CD4-positive, CD25-positive, alpha-beta regulatory T cell (primary cell): ENCODE data around the gene ADAMTS9. TPM values are rescaled to one million over a fixed set of nuclear protein-coding genes. Genes with fewer than 3 reads are reported as not detected.

Experiments
- ATAC-seq, 2 donors: fragments of 150-1000 bp; cut with Tn5 transposase; one replicate each; pipeline ENCODE4 v1.10.0; 2021; ENCODE audit warnings: low read depth in 2 of 2, moderate number of reproducible peaks in 2 of 2, moderate library complexity in 1 of 2
- DNase-seq, 3 donors: peaks; one replicate each; pipeline versions ENCODE4 v3.0.0 to v3.0.0-alpha.2; 2012 to 2022; ENCODE audit warnings: mixed read lengths in 1 of 3
- H3K27ac ChIP-seq: one replicate; pipeline ENCODE4 v1.7.0; 2013; ENCODE audit warnings: mild to moderate bottlenecking, low read length; ENCODE audit not compliant: insufficient read depth, poor library complexity, severe bottlenecking
- H3K27me3 ChIP-seq: one replicate; pipeline ENCODE4 v1.7.0; 2013; ENCODE audit warnings: low read length; ENCODE audit not compliant: control insufficient read depth, insufficient read depth
- H3K36me3 ChIP-seq: one replicate; pipeline ENCODE4 v1.7.0; 2013; ENCODE audit warnings: mild to moderate bottlenecking, low read length, moderate library complexity; ENCODE audit not compliant: control insufficient read depth, insufficient read depth
- H3K4me1 ChIP-seq: 2 replicates; pipeline ENCODE4 v1.7.0; 2013; ENCODE audit warnings: mild to moderate bottlenecking, low read length; ENCODE audit not compliant: insufficient read depth, control insufficient read depth, poor library complexity, severe bottlenecking
- H3K4me3 ChIP-seq: one replicate; pipeline ENCODE4 v1.7.0; 2013; ENCODE audit warnings: low read depth, mild to moderate bottlenecking, low read length, moderate library complexity
- H3K9me3 ChIP-seq, 2 experiments: 1 replicate in 1 of 2; 2 replicates in 1 of 2; pipeline ENCODE4 v1.7.0; 2013; ENCODE audit warnings: low read length in 2 of 2, mild to moderate bottlenecking in 1 of 2, moderate library complexity in 1 of 2; ENCODE audit not compliant: control insufficient read depth in 2 of 2
- H3K27ac Mint-ChIP-seq, 3 donors: one replicate each; pipeline ENCODE4 v1.8.0; 2020 to 2022; ENCODE audit warnings: mild to moderate bottlenecking in 3 of 3, mixed read lengths in 3 of 3, moderate library complexity in 2 of 3
- H3K27me3 Mint-ChIP-seq: one replicate; pipeline ENCODE4 v1.8.0; 2022; ENCODE audit warnings: mild to moderate bottlenecking, mixed read lengths
- H3K36me3 Mint-ChIP-seq: one replicate; pipeline ENCODE4 v1.8.0; 2020; ENCODE audit warnings: mixed read lengths
- H3K4me1 Mint-ChIP-seq, 4 donors: one replicate each; pipeline ENCODE4 v1.8.0; 2020 to 2022; ENCODE audit warnings: mixed read lengths in 4 of 4, mild to moderate bottlenecking in 1 of 4
- H3K4me3 Mint-ChIP-seq, 4 donors: one replicate each; pipeline ENCODE4 v1.8.0; 2020 to 2022; ENCODE audit warnings: mild to moderate bottlenecking in 4 of 4, mixed read lengths in 4 of 4, moderate library complexity in 3 of 4
- H3K9me3 Mint-ChIP-seq, 7 donors: one replicate each; pipeline ENCODE4 v1.8.0; 2020 to 2022; ENCODE audit warnings: mixed read lengths in 7 of 7, mild to moderate bottlenecking in 3 of 7, moderate library complexity in 2 of 7
- polyA plus RNA-seq, 4 donors: library from polyadenylated mRNA; unstranded; fragments of 300-500 nt; fragmentation: Illumina TruSeq; gene quantifications; one replicate each; pipeline ENCODE4 v1.2.3, GENCODE V29; 2021
- total RNA-seq: library from RNA; stranded (reverse); gene quantifications from one replicate; pipeline ENCODE4 v1.2.3, GENCODE V29; 2022

The ADAMTS9 gene
- total RNA-seq: 0.12 TPM
- polyA plus RNA-seq: not detected

- H3K4me3 Mint-ChIP-seq: peak within 1 kb of the TSS in 1 of 4 donors; percentile 44
- no peak within 1 kb of the TSS for H3K27ac ChIP-seq
- H3K27me3 ChIP-seq: peaks cover 3% of the 10 kb centered on the region
- H3K36me3 ChIP-seq: no peaks in the 10 kb centered on the region
- H3K27me3 Mint-ChIP-seq: peaks cover 43% of the 10 kb centered on the region
- no peaks in the 10 kb centered on the region for H3K36me3 Mint-ChIP-seq
- no peaks in the 10 kb centered on the region for H3K4me1 ChIP-seq
- H3K4me3 ChIP-seq: no peak within 1 kb of the TSS
- no peak for DNase-seq
- H3K9me3 ChIP-seq: no peaks in the 10 kb centered on the region
- no peak for ATAC-seq
- peaks cover 0 to 9% (median 0%) of the 10 kb centered on the region in 7 donors for H3K9me3 Mint-ChIP-seq
- H3K27ac Mint-ChIP-seq: peak within 1 kb of the TSS in 1 of 3 donors; percentile 14
- peaks cover 0 to 8% (median 4%) of the 10 kb centered on the region in 4 donors for H3K4me1 Mint-ChIP-seq
These were observed at the start of gene ADAMTS9 for GRCh38 chr3:64687781-64688604. TSS of gene ADAMTS9 (minus strand) at chr3:64688000. CDS start at chr3:64687657, 343 bp downstream.

GRCh38 chr3:64732576-64732975 lies 44.8 kb upstream of the ADAMTS9 start:
- no peak for ATAC-seq
- no peaks in the 10 kb centered on the region for H3K36me3 ChIP-seq
- no peak for DNase-seq
- no peak overlapping the region for H3K27ac ChIP-seq
- no peaks in the 10 kb centered on the region for H3K27me3 ChIP-seq
- Mint-ChIP-seq H3K36me3 (no peaks in the 10 kb centered on the region), H3K4me3 (no peak overlapping the region), H3K4me1 (no peaks in the 10 kb centered on the region), H3K27ac (no peak overlapping the region), H3K27me3 (no peaks in the 10 kb centered on the region), H3K9me3 (peaks cover 0 to 23% (median 7%) of the 10 kb centered on the region in 7 donors)
- no peaks in the 10 kb centered on the region for H3K4me1 ChIP-seq
- no peak overlapping the region for H3K4me3 ChIP-seq
- no peaks in the 10 kb centered on the region for H3K9me3 ChIP-seq

GRCh38 chr3:64730681-64731080 lies 42.9 kb upstream of the ADAMTS9 start:
- Histone ChIP-seq H3K4me1 (no peaks in the 10 kb centered on the region), H3K36me3 (no peaks in the 10 kb centered on the region), H3K27me3 (no peaks in the 10 kb centered on the region), H3K4me3 (no peak overlapping the region), H3K9me3 (no peaks in the 10 kb centered on the region), H3K27ac (no peak overlapping the region)
- no peak for DNase-seq
- Mint-ChIP-seq H3K4me1 (no peaks in the 10 kb centered on the region), H3K4me3 (no peak overlapping the region), H3K36me3 (no peaks in the 10 kb centered on the region), H3K27me3 (no peaks in the 10 kb centered on the region), H3K9me3 (peaks cover 0 to 18% (median 6%) of the 10 kb centered on the region in 7 donors), H3K27ac (no peak overlapping the region)
- no peak for ATAC-seq

DNA sequence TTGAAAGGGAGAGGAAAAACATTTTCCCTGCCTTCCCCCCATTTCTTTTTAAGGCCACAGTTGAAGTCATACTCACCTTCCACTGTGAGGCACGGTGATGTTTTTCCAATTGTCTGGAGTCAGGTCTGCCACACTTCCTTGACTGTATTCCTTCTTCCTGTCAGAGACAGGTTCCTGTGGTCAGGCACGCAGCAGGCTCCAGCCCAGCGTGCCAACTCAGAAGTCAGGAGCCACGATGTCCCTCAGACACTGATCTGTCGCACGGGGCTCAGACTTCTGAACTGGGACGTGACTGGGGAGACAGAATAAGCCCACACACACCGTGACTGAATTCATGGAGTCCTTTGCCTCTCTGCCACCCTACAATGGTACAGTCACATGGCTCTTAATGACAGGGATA lies 41.2 kb upstream of the ADAMTS9 start:
- ATAC-seq: no peak

GRCh38 chr3:64728428-64728827 lies 40.6 kb upstream of the ADAMTS9 start:
- Mint-ChIP-seq H3K27me3 (no peaks in the 10 kb centered on the region), H3K4me3 (no peak overlapping the region), H3K36me3 (no peaks in the 10 kb centered on the region), H3K4me1 (no peaks in the 10 kb centered on the region), H3K27ac (no peak overlapping the region), H3K9me3 (peaks cover 0 to 10% (median 5%) of the 10 kb centered on the region in 7 donors)
- Histone ChIP-seq H3K36me3 (no peaks in the 10 kb centered on the region), H3K27me3 (no peaks in the 10 kb centered on the region), H3K4me3 (no peak overlapping the region), H3K27ac (no peak overlapping the region), H3K9me3 (no peaks in the 10 kb centered on the region), H3K4me1 (no peaks in the 10 kb centered on the region)
- no peak for DNase-seq
- no peak for ATAC-seq

More for the DNA sequence above, 41.2 kb upstream of the ADAMTS9 start:
- Mint-ChIP-seq H3K27me3 (no peaks in the 10 kb centered on the region), H3K9me3 (peaks cover 0 to 10% (median 5%) of the 10 kb centered on the region in 7 donors), H3K4me1 (no peaks in the 10 kb centered on the region), H3K27ac (no peak overlapping the region), H3K4me3 (no peak overlapping the region), H3K36me3 (no peaks in the 10 kb centered on the region)
- DNase-seq: no peak
- Histone ChIP-seq H3K9me3 (no peaks in the 10 kb centered on the region), H3K4me3 (no peak overlapping the region), H3K4me1 (no peaks in the 10 kb centered on the region), H3K27me3 (no peaks in the 10 kb centered on the region), H3K36me3 (no peaks in the 10 kb centered on the region), H3K27ac (no peak overlapping the region)

DNA sequence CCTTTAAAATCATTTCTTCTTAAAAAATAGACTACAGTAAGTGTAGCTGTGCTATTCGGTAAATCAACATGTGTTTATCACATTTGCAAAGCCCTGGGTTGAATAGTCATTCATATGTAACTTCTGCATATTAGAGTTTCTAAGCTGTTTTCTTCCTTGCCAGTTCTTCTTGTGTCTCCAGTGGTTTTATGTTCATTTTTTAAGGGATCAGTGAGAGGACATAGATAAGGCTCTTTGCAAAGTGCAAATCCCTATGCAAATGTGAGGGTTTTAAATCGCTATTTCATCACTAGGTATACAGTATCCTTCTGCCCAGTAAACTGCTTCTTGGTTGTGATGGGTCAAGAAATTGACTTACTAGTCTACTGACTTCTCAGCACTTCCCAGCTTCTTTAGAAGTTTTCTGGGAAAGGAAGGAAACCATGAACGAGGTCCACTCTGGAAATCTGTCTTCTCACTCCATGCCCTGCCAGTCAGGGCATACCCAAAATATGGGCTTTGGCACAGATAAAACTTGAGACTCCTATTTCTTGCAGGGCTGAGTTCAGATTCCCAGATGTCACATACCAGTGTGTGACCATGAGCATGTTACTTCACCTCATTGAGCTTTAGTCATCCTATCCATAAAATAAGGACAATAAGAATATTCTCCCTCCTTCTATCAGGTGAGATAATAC lies 38.8 kb upstream of the ADAMTS9 start:
- DNase-seq: no peak
- Histone ChIP-seq H3K9me3 (no peaks in the 10 kb centered on the region), H3K4me1 (no peaks in the 10 kb centered on the region), H3K27ac (no peak overlapping the region), H3K4me3 (no peak overlapping the region), H3K27me3 (no peaks in the 10 kb centered on the region), H3K36me3 (no peaks in the 10 kb centered on the region)
- ATAC-seq: no peak
- no peak overlapping the region for H3K4me3 Mint-ChIP-seq
- H3K36me3 Mint-ChIP-seq: no peaks in the 10 kb centered on the region
- no peaks in the 10 kb centered on the region for H3K4me1 Mint-ChIP-seq
- H3K27ac Mint-ChIP-seq: no peak overlapping the region
- H3K9me3 Mint-ChIP-seq: peaks cover 0 to 4% (median 2%) of the 10 kb centered on the region in 7 donors
- no peaks in the 10 kb centered on the region for H3K27me3 Mint-ChIP-seq

- H3K27me3 ChIP-seq: no peaks in the 10 kb centered on the region
- no peaks in the 10 kb centered on the region for H3K27me3 Mint-ChIP-seq
- H3K4me3 Mint-ChIP-seq: no peak overlapping the region
- no peak overlapping the region for H3K27ac ChIP-seq
- H3K36me3 ChIP-seq: no peaks in the 10 kb centered on the region
- no peaks in the 10 kb centered on the region for H3K4me1 Mint-ChIP-seq
- H3K36me3 Mint-ChIP-seq: no peaks in the 10 kb centered on the region
- ATAC-seq: no peak
- no peaks in the 10 kb centered on the region for H3K4me1 ChIP-seq
- DNase-seq: no peak
- peaks cover 0 to 5% (median 1%) of the 10 kb centered on the region in 7 donors for H3K9me3 Mint-ChIP-seq
- no peak overlapping the region for H3K4me3 ChIP-seq
- H3K27ac Mint-ChIP-seq: no peak overlapping the region
- no peaks in the 10 kb centered on the region for H3K9me3 ChIP-seq
These were observed 31.2 kb upstream of the ADAMTS9 start for GRCh38 chr3:64718976-64719375.
